Peyer's patch (tissue), 4 donors: ENCODE measurements around the gene GBX1. TPM values are rescaled to one million over a fixed set of nuclear protein-coding genes. Genes with fewer than 3 reads are reported as not detected.
A peak's percentile ranks its signal among the peaks of the same experiment; 100 is the strongest.

Source experiments
- DNase-seq, 3 donors: peaks; one replicate each; pipeline ENCODE4 v3.0.0-alpha.2; 2017 to 2019
- H3K27ac ChIP-seq, 4 donors: fragments of 200-600 bp; sonication (generic); one replicate each; pipeline ENCODE4 v1.5.1; 2016 to 2019
- H3K27me3 ChIP-seq, 2 donors: fragments of 200-600 bp; sonication (generic); one replicate each; pipeline ENCODE4 v1.5.1; 2019
- H3K36me3 ChIP-seq, 3 donors: fragments of 200-600 bp; sonication (generic); one replicate each; pipeline ENCODE4 v1.5.1; 2016 to 2019
- H3K4me1 ChIP-seq, 4 donors: fragments of 200-600 bp; sonication (generic); one replicate each; pipeline ENCODE4 v1.5.1; 2016 to 2019
- H3K4me3 ChIP-seq, 4 donors: fragments of 200-600 bp; sonication (generic); 1 replicate in 3 of 4; 2 replicates in 1 of 4; pipeline ENCODE4 v1.5.1; 2016 to 2019; ENCODE audit warnings: mild to moderate bottlenecking in 1 of 4
- H3K9me3 ChIP-seq, 4 donors: fragments of 200-600 bp; sonication (generic); one replicate each; pipeline ENCODE4 v1.5.1; 2016 to 2019; ENCODE audit warnings: mild to moderate bottlenecking in 1 of 4
- CTCF ChIP-seq, 6 experiments: fragments of 450-650 bp in 4 of 6; fragments of 200-600 bp in 2 of 6; sonication (generic) in 1 of 6; IDR thresholded peaks; one replicate each; pipeline ENCODE4 v1.5.1; 2017 to 2019; ENCODE audit warnings: antibody characterized with exemption in 6 of 6, mild to moderate bottlenecking in 3 of 6, moderate library complexity in 1 of 6
- POLR2A ChIP-seq, 2 donors: fragments of 450-650 bp; IDR thresholded peaks; one replicate each; pipeline ENCODE4 v1.5.1; 2017; ENCODE audit warnings: antibody characterized with exemption in 2 of 2, mild to moderate bottlenecking in 2 of 2, moderate library complexity in 2 of 2
- total RNA-seq, 4 donors: library from RNA; depleted of rRNA; stranded (reverse); fragments of >200 nt; gene quantifications; one replicate each; pipeline ENCODE4 v1.1.0, GENCODE V29; 2016

GBX1 gene
- not detected for total RNA-seq

GRCh38 chr7:151167197-151167961 is at the start of gene GBX1:
Gene GBX1, minus strand, starts transcription at chr7:151167694. Its CDS starts 146 bp downstream, at chr7:151167548.
- peak within 1 kb of the TSS; percentile 21 to 53 (median 50) for H3K4me3 ChIP-seq

GRCh38 chr7:151215396-151215795 is 47.9 kb upstream of the GBX1 start:
- no peak for TF ChIP-seq POLR2A (IDR thresholded peaks at IDR 0.05)
- no peak for TF ChIP-seq CTCF (IDR thresholded peaks at IDR 0.05)
- no peaks in the 10 kb centered on the region for H3K4me1 ChIP-seq
- no peaks in the 10 kb centered on the region for H3K27me3 ChIP-seq
- peak overlapping the region in 2 of 4 donors; percentile 52 for H3K27ac ChIP-seq
- no peaks in the 10 kb centered on the region for H3K9me3 ChIP-seq
- peaks cover 0 to 72% (median 0%) of the 10 kb centered on the region in 3 donors for H3K36me3 ChIP-seq
- no peak overlapping the region for H3K4me3 ChIP-seq
- peak in 1 of 3 donors; percentile 55 for DNase-seq

More at GRCh38 chr7:151167197-151167961, at the start of gene GBX1:
- Histone ChIP-seq H3K27me3 (peaks cover 0 to 27% of the 10 kb centered on the region in 2 donors), H3K9me3 (no peaks in the 10 kb centered on the region), H3K4me1 (peaks cover 0 to 20% (median 10%) of the 10 kb centered on the region in 4 donors), H3K27ac (no peak within 1 kb of the TSS), H3K36me3 (no peaks in the 10 kb centered on the region)
- DNase-seq = no peak
- no peak for TF ChIP-seq POLR2A (IDR thresholded peaks at IDR 0.05)
- TF ChIP-seq CTCF (IDR thresholded peaks at IDR 0.05) = peak in 1 of 6 experiments; percentile 14

DNA sequence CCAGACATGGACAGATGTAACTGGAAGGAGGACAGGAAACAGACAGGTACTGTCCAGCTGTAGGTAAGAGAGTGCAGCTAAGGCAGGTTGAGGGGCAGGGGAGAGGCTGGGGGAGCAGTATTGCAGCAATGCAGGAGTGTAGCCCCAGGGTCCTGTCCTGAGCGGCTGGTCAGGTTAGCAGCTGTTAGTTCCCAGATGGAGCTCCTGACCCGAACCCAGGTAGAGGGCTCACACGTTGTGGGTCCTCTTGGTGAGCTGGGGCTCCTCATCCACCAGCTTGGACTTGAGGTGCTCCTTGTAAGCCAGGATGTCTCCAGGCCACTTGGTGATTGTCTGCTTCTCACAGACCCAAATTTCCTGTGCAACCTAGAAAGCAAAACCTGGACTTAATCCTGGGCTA is 46.3 kb upstream of the GBX1 start:
- Histone ChIP-seq H3K36me3 (peaks cover 0 to 57% (median 0%) of the 10 kb centered on the region in 3 donors), H3K27ac (no peak overlapping the region), H3K4me3 (no peak overlapping the region), H3K9me3 (no peaks in the 10 kb centered on the region), H3K27me3 (no peaks in the 10 kb centered on the region), H3K4me1 (no peaks in the 10 kb centered on the region)
- TF ChIP-seq CTCF (IDR thresholded peaks at IDR 0.05) = no peak
- no peak for TF ChIP-seq POLR2A (IDR thresholded peaks at IDR 0.05)
- peak in 1 of 3 donors; percentile 34 for DNase-seq

GRCh38 chr7:151212626-151213025 is 45.1 kb upstream of the GBX1 start:
- H3K9me3 ChIP-seq = no peaks in the 10 kb centered on the region
- no peaks in the 10 kb centered on the region for H3K4me1 ChIP-seq
- no peak overlapping the region for H3K27ac ChIP-seq
- peaks cover 0 to 45% (median 0%) of the 10 kb centered on the region in 3 donors for H3K36me3 ChIP-seq
- no peak overlapping the region for H3K4me3 ChIP-seq
- no peak for DNase-seq
- TF ChIP-seq POLR2A (IDR thresholded peaks at IDR 0.05) (no peak), CTCF (IDR thresholded peaks at IDR 0.05) (no peak)
- H3K27me3 ChIP-seq = no peaks in the 10 kb centered on the region

GRCh38 chr7:151211155-151211772 is 43.8 kb upstream of the GBX1 start:
- H3K27ac ChIP-seq = no peak overlapping the region
- no peak for TF ChIP-seq CTCF (IDR thresholded peaks at IDR 0.05)
- no peaks in the 10 kb centered on the region for H3K27me3 ChIP-seq
- H3K4me3 ChIP-seq = no peak overlapping the region
- DNase-seq = no peak
- no peaks in the 10 kb centered on the region for H3K4me1 ChIP-seq
- peaks cover 0 to 31% (median 0%) of the 10 kb centered on the region in 3 donors for H3K36me3 ChIP-seq
- H3K9me3 ChIP-seq = no peaks in the 10 kb centered on the region
